Medulla oblongata (tissue), 1 donor: ENCODE results near the gene VPS13A.

ENCODE experiments used
- DNase-seq: peaks from one replicate; pipeline ENCODE4 v3.0.0-alpha.2; 2015; ENCODE audit errors: extremely low spot score

Gene VPS13A

DNA sequence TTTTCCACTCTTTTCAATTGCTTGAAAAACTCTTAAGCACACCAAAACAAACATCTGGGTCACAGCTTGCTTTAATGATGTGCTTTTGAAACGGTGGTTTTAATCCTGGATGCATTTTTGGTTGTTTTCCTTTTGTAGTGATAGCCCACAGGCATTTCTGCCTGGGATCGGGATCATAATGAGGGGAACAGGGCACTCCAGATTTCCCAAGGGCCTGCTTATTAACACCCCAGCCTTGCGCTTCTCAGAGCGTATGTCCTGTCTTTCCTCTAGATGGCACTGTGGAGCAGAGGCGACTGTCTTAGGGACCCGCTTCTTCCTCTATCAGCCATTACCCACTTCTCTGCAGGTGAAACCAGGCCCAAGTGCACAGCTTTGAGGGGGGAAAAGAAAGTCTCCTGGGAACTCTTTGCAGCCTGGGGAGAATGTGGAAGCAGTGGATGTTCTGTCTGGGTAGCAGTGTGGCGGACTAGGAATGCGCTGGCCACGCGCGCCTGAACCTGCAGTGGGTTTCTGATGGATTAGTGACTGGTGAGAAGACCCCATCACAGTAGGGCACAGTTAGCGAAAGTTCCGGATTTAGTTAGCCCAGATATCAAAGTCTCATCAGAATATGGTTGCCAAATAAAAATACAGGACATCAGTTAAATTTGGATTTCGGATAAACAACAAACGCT is 280.7 kb downstream of the VPS13A start:
- peak; percentile 91 for DNase-seq

DNA sequence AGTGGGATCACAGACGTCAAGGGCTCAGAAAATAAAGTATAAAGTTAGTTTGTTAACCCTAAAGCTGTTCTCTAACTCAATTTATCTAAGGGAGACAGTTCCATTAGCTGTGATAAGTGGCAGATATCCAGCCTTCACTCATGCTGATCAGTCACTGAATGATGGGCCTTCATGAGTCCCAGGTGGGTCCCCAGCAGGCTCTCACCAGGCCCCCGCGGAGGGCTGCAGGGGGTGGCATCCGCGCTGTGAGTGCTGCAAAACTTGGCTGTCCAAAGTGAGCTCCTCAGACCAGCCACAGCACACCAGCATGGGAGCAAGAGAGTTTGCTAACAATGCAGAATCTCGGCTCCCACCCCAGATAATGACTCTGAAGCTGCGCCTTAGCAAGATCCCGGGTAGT is 283.6 kb downstream of the VPS13A start:
- no peak for DNase-seq

DNA sequence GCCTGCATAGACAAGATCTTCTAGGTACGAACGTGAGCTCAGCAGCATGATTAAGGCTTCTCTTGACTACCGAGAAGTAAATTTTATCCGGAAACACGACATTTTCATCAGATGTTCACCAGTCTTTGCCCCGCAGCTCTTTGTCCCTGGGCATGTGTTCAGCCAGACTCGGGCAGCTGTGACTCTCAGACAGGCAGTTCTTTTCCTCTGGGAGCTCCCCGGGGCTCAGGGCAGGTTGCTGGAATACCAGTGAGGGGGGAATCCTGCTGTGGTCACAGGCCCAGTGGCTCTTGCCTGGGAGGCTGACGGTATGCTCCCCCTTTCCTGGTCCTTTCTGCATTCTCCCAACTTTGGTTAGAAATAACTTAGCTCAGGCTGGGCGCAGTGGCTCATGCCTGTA is 284.7 kb downstream of the VPS13A start:
- no peak for DNase-seq

DNA sequence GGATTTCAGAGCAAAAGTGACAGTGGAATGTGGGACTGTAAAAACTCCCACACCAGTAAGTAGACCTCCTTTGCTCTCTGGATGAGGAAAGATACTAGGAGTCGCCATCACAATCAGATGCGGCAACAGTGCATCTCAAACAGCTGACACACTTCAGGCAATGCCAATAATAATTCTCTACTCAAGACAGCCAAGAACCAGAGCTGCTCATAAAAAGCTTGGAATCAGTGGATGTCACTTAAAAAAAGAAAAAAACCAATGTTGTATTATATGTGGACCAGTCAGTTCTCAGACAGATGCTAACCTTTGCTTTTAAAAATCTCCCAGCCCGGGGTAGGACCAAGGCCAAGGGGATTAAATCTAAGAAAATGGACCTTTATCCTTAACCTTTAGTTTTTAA is 285.8 kb downstream of the VPS13A start:
- no peak for DNase-seq

DNA sequence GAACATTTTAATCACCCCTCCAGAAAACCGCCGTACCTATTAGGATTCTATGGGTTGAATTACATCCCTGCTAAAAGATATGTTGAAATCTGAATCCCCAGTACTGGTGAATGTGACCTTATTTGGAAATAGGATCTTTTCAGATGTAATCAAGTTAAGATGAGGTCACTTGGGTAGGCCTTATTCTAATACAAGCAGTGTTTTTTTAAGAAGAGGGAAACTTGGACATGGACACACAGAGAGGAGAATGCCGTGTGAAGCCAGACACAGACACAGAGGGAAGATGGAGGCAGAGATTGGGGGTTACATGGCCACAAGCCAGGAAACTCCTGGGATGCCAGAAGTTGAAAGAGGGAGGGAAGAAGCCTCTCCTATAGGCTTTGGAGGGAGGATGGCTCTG is 287.3 kb downstream of the VPS13A start:
- DNase-seq, result no peak

DNA sequence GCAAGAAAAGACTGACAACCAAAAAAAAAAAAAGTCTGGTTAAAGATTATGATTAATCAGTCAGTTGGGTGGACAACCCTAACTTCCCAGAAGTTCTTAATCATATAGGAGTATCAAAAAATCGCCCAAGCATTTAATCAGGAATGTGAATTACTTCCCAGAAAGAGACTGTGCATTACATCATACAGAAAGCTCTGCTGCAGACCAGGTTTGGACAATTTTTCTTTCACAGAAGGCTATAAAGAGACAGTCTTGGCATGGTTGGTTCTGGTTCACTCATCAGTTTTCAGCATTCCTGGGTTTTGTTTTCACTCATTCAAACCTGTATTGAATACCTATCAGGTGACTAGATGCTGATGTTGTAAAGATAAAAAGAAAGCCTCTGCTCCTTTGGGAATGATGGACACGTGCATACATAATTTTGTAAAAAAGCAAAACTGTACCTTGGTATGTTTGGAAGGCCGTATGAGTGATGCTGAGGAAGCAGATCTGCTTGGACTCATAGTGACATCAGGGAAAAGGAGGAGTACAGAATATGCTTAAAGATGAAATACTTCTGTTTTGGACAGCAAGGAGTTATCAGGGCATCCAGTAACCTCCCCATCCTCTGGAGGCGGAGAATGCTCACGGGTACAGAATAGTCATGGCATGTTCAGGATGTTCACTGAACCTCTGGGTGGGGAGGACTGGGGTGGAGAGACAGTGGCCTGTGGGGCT is 292.3 kb downstream of the VPS13A start:
- no peak for DNase-seq
